HepG2 (cell line): ENCODE measurements around the gene B3GAT3. TPM values are rescaled to one million over a fixed set of nuclear protein-coding genes. Genes with fewer than 3 reads are reported as not detected.

Experiments used
- ATAC-seq: fragments of 200-7000 bp; cut with Tn5 transposase; 3 replicates; pipeline ENCODE4 v1.9.1; 2020; ENCODE audit warnings: mild to moderate bottlenecking, moderate library complexity
- BruUV-seq: library from RNA; stranded (reverse); fragments of 400-500 nt; replicated peaks from 2 replicates; lab custom pipeline; 2021; lab: Mats Ljungman, UMichigan
- CTCF ChIA-PET: fragments of 300-600 bp; formaldehyde crosslinking; extraction: SDS; loops from one replicate; lab custom pipeline; 2021; ENCODE audit warnings: low total read pairs, inconsistent platforms, low intra/inter-chr PET ratio; lab: Yijun Ruan, JAX
- POLR2A ChIA-PET: fragments of 350-600 bp; sonication (Branson Sonifier 250); formaldehyde crosslinking; loops from one replicate; lab custom pipeline; 2020; ENCODE audit warnings: antibody characterized with exemption, inconsistent platforms; lab: Yijun Ruan, JAX
- DNase-seq: peaks from one replicate; pipeline ENCODE4 v3.0.0-alpha.2; 2015; ENCODE audit warnings: low spot score
- FAIRE-seq: peaks from 3 replicates; lab custom pipeline; 2011; peaks lifted over from hg19 to GRCh38; lab: Jason Lieb, UNC
- H2AFZ ChIP-seq: one replicate; pipeline ENCODE4 v1.6.1; 2011; ENCODE audit warnings: low read length, inconsistent platforms
- H3K27ac ChIP-seq: fragments of 300-600 bp; 3 replicates; pipeline ENCODE4 v1.8.0; 2011; ENCODE audit warnings: mixed run types, mild to moderate bottlenecking, mixed read lengths, low read length, inconsistent platforms; ENCODE audit not compliant: insufficient read depth; ENCODE audit errors: extremely low read length
- H3K27me3 ChIP-seq, 2 experiments: fragments of 200-600 bp in 1 of 2; 2 replicates in 1 of 2; 3 replicates in 1 of 2; pipeline versions ENCODE4 v1.6.0 to v1.8.0; 2011; ENCODE audit warnings: low read length in 2 of 2, mild to moderate bottlenecking in 2 of 2, moderate library complexity in 2 of 2, inconsistent platforms in 1 of 2; ENCODE audit not compliant: insufficient read depth in 2 of 2, control insufficient read depth in 1 of 2
- H3K36me3 ChIP-seq, 2 experiments: fragments of 200-600 bp in 1 of 2; replicated peaks in 1 of 2; 2 replicates in 1 of 2; 3 replicates in 1 of 2; pipeline versions ENCODE4 v1.5.1 to v1.8.0; 2011; ENCODE audit warnings: low read length in 2 of 2, inconsistent platforms in 1 of 2; ENCODE audit not compliant: insufficient read depth in 2 of 2, control insufficient read depth in 1 of 2
- H3K4me1 ChIP-seq: 2 replicates; pipeline ENCODE4 v1.5.1; 2012; ENCODE audit warnings: low read length, inconsistent platforms; ENCODE audit not compliant: insufficient read depth
- H3K4me2 ChIP-seq: 2 replicates; pipeline ENCODE4 v1.6.0; 2011; ENCODE audit warnings: low read depth, low read length, inconsistent platforms
- H3K4me3 ChIP-seq, 3 experiments: fragments of 200-600 bp in 1 of 3; sonication (generic), shearing (Covaris generic) in 1 of 3; replicated peaks in 1 of 3; 2 replicates each; pipeline ENCODE4 v1.5.1; 2011 to 2016; ENCODE audit warnings: low read length in 3 of 3, inconsistent platforms in 2 of 3, low read depth in 2 of 3, mild to moderate bottlenecking in 2 of 3, control low read depth in 1 of 3, mixed read lengths in 1 of 3; ENCODE audit not compliant: insufficient read depth in 1 of 3
- H3K79me2 ChIP-seq: one replicate; pipeline ENCODE4 v1.6.1; 2011; ENCODE audit warnings: low read length, inconsistent platforms; ENCODE audit not compliant: insufficient read depth
- H3K9ac ChIP-seq: 2 replicates; pipeline ENCODE4 v1.6.0; 2011; ENCODE audit warnings: mild to moderate bottlenecking, low read depth, low read length, inconsistent platforms; ENCODE audit not compliant: insufficient read depth
- H3K9me3 ChIP-seq: 2 replicates; pipeline ENCODE4 v1.5.1; 2012; ENCODE audit warnings: mild to moderate bottlenecking, low read length
- H4K20me1 ChIP-seq: 2 replicates; pipeline ENCODE4 v1.6.0; 2011; ENCODE audit warnings: inconsistent platforms, mild to moderate bottlenecking, low read length, moderate library complexity; ENCODE audit not compliant: insufficient read depth
- KDM3A ChIP-seq: IDR thresholded peaks from 2 replicates; pipeline ENCODE4 v1.6.1; 2018; ENCODE audit warnings: low read depth, missing compliant biosample characterization
- MED1 ChIP-seq: sonication (generic); formaldehyde crosslinking; IDR thresholded peaks from 2 replicates; pipeline ENCODE4 v1.4.0; 2020; ENCODE audit warnings: missing genetic modification reagents
- REL ChIP-seq: sonication (generic); formaldehyde crosslinking; conservative IDR thresholded peaks from 2 replicates; pipeline ENCODE4 v1.8.0; 2022; ENCODE audit warnings: mild to moderate bottlenecking, missing genetic modification reagents, moderate library complexity
- TBX3 ChIP-seq: fragments of 450-650 bp; IDR thresholded peaks from 2 replicates; pipeline ENCODE4 v1.6.1; 2017; ENCODE audit warnings: antibody characterized with exemption, mild to moderate bottlenecking, inconsistent platforms, borderline replicate concordance
- ZNF333 ChIP-seq: sonication (generic); formaldehyde crosslinking; IDR thresholded peaks from 2 replicates; pipeline ENCODE4 v1.4.0; 2020; ENCODE audit warnings: mild to moderate bottlenecking, missing genetic modification reagents, borderline replicate concordance
- ZNF33B ChIP-seq: sonication (generic); formaldehyde crosslinking; IDR thresholded peaks from 2 replicates; pipeline ENCODE4 v1.5.1; 2020; ENCODE audit warnings: mild to moderate bottlenecking, missing genetic modification reagents
- ZNF430 ChIP-seq: sonication (generic); formaldehyde crosslinking; IDR thresholded peaks from 2 replicates; pipeline ENCODE4 v1.9.0; 2021; ENCODE audit warnings: mild to moderate bottlenecking, missing genetic modification reagents
- ZNF552 ChIP-seq: sonication (generic); formaldehyde crosslinking; IDR thresholded peaks from 2 replicates; pipeline ENCODE4 v1.9.0; 2022; ENCODE audit warnings: missing genetic modification reagents, mild to moderate bottlenecking, borderline replicate concordance
- ZNF703 ChIP-seq: sonication (generic); formaldehyde crosslinking; IDR thresholded peaks from 2 replicates; pipeline ENCODE4 v1.5.1; 2020; ENCODE audit warnings: missing genetic modification reagents, mild to moderate bottlenecking, moderate library complexity, borderline replicate concordance
- WGBS: methylation state at CpG from one replicate; pipeline ENCODE4 v1.1.6; 2017; ENCODE audit warnings: low lambda C conversion rate; 5-methylcytosine and 5-hydroxymethylcytosine counted together
- in situ Hi-C: cut with HindIII; loops from 2 replicates; pipeline ENCODE4 v1.10.0; 2017; ENCODE audit warnings: low pct_unique_long_range_greater_than_20kb; ENCODE audit not compliant: extremely low pct_ligation_motif_present
- intact Hi-C: fragments of 100-400 bp; cut with micrococcal nuclease; formaldehyde crosslinking; loops from one replicate; pipeline ENCODE4 v1.10.0; 2022; ENCODE audit not compliant: unreplicated experiment
- polyA plus RNA-seq, 8 experiments: library from polyadenylated mRNA; depleted of rRNA in 3 of 8; stranded (reverse) in 7 of 8; unstranded in 1 of 8; fragments of >200 nt; fragmentation: Illumina TruSeq in 4 of 8; extraction: Trizol in 4 of 8; gene quantifications; 2 replicates each; pipeline versions ENCODE4 v1.2.1 to v1.2.3, GENCODE V29; 2011 to 2016; ENCODE audit warnings: low read depth in 4 of 8, missing spikeins in 1 of 8, mixed read lengths in 1 of 8; ENCODE audit not compliant: insufficient read depth in 1 of 8
- total RNA-seq, 5 experiments: library from RNA; depleted of rRNA; stranded (reverse); fragments of >200 nt; fragmentation: Illumina TruSeq; extraction: Trizol; gene quantifications; 2 replicates each; pipeline ENCODE4 v1.2.3, GENCODE V29; 2016; ENCODE audit warnings: low read depth in 1 of 5
- TF ChIP-seq, protein P1 (sequence below): sonication (generic); formaldehyde crosslinking; IDR thresholded peaks from 2 replicates; pipeline ENCODE4 v1.9.0; 2021; ENCODE audit warnings: missing genetic modification reagents, mild to moderate bottlenecking, borderline replicate concordance

B3GAT3 gene
- total and polyA plus RNA-seq, 2 of the 13 experiments (the other 11 are each of a cell fraction or from before 2014, with no cell fraction given), result 21.3 to 26.1 TPM

DNA sequence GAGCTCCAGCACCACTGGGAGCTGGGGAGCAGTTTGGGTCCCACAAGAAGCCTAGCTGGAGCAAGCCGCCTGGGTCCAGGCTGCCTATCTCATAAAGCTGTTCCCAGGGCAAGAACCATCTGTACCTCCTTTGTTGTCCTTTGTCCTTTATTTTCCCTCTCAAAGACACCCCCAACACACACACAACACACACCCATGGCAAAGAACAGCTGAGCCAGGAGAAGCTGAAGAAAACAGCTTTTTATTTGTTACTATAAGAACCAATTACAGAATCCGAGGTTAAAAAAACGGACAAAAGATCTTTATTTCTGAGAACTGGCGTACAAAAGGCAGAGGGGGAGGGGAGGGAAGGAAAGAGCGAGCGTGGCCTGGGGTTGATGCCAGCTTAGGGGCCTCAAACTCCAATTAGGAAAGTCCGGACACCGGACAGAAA, 28.8 kb downstream of the B3GAT3 start:
- Histone ChIP-seq H3K27me3 (no peaks in the 10 kb centered on the region; a peak in 1 of 5 replicates), H3K79me2 (peaks cover 18% of the 10 kb centered on the region), H3K36me3 (peaks cover 28 to 33% of the 10 kb centered on the region in 2 experiments), H3K9ac (no peak overlapping the region), H2AFZ (no peak overlapping the region), H3K9me3 (no peaks in the 10 kb centered on the region), H3K4me1 (peaks cover 38% of the 10 kb centered on the region), H3K4me2 (no peak overlapping the region; the same call in 1 of the 2 replicates)
- DNase-seq (no peak), FAIRE-seq (no peak)
- no TSS peak for BruUV-seq
- intact Hi-C loops, result loop anchor here (5.0 kb wide), 1 partner anchor 59 kb away; the partner anchor contains the start of gene INTS5
- ChIA-PET POLR2A (interaction anchor here (2.0 to 4.4 kb wide), 15 partner anchors 9 to 247 kb away, joined by 13 to 160 read pairs (median 38); partner anchors contain the start of genes AHNAK, B3GAT3, C11orf98 and CSKMT), CTCF (interaction anchor here (3.1 kb wide), 1 partner anchor 19 kb away, joined by 14 read pairs; the partner anchor contains the start of genes EML3 and ROM1)
- 86% methylated on average over 8 of the region's 8 CpGs for WGBS
- TF ChIP-seq ZNF703 (CRISPR knock-in tag) (no peak), ZNF430 (no peak), ZNF552 (CRISPR knock-in tag) (no peak), ZNF333 (CRISPR knock-in tag) (no peak), TBX3 (no peak), MED1 (CRISPR knock-in tag) (no peak), ZNF33B (CRISPR knock-in tag) (no peak), KDM3A (CRISPR knock-in tag) (no peak), REL (CRISPR knock-in tag) (no peak)
- TF ChIP-seq, protein P1, sequence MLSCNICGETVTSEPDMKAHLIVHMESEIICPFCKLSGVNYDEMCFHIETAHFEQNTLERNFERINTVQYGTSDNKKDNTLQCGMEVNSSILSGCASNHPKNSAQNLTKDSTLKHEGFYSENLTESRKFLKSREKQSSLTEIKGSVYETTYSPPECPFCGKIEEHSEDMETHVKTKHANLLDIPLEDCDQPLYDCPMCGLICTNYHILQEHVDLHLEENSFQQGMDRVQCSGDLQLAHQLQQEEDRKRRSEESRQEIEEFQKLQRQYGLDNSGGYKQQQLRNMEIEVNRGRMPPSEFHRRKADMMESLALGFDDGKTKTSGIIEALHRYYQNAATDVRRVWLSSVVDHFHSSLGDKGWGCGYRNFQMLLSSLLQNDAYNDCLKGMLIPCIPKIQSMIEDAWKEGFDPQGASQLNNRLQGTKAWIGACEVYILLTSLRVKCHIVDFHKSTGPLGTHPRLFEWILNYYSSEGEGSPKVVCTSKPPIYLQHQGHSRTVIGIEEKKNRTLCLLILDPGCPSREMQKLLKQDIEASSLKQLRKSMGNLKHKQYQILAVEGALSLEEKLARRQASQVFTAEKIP (CRISPR knock-in tag), result no peak
- TF ChIP-seq, all 625 proteins: peak for 0
- in situ Hi-C loops, result no loop called here
- Histone ChIP-seq H4K20me1 (no peaks in the 10 kb centered on the region), H3K27ac (peak overlapping the region; percentile 62), H3K4me3 (no peak overlapping the region; a peak in 1 of 6 replicates)
- ATAC-seq, result no peak
